HCT116 (cell line): Measurements from ENCODE around the gene ABCD1. TPM values are rescaled to one million over a fixed set of nuclear protein-coding genes. Genes with fewer than 3 reads are reported as not detected.
"Not testable (repeated sequence)": the region's sequence is repeated elsewhere in the genome, so short reads cannot be mapped to it uniquely, and the experiment has no call there.

ENCODE experiments used
- ATAC-seq: fragments of 200-7000 bp; cut with Tn5 transposase; 2 replicates; pipeline ENCODE4 v1.9.1; 2020; ENCODE audit warnings: mild to moderate bottlenecking, moderate library complexity
- BruUV-seq: library from RNA; stranded (reverse); fragments of 400-500 nt; replicated peaks from 2 replicates; lab custom pipeline; 2021; lab: Mats Ljungman, UMichigan
- CTCF ChIA-PET: fragments of 300-600 bp; sonication (Branson Sonifier 250); formaldehyde crosslinking; loops from one replicate; lab custom pipeline; 2021; ENCODE audit warnings: antibody characterized with exemption; lab: Charles Lee
- POLR2A ChIA-PET: fragments of 300-600, 350-600 bp; sonication (Branson Sonifier 250); formaldehyde crosslinking; loops from one replicate; lab custom pipeline; 2021; ENCODE audit warnings: antibody characterized with exemption; lab: Charles Lee
- RAD21 ChIA-PET, 2 experiments: fragments of 300-600 bp; sonication (Branson Sonifier 250); formaldehyde crosslinking; loops; one replicate each; lab custom pipeline; 2023; ENCODE audit warnings: low total read pairs in 2 of 2; ENCODE audit not compliant: uncharacterized antibody in 2 of 2, unreplicated experiment in 2 of 2, low non-redundant PET in 1 of 2; lab: Charles Lee
- DNase-seq: peaks from one replicate; pipeline ENCODE4 v3.0.0-alpha.2; 2010; ENCODE audit warnings: low read depth, low spot score
- H2AFZ ChIP-seq: fragments of 200-600 bp; shearing (Covaris generic), sonication (generic); 2 replicates; pipeline ENCODE4 v1.6.1; 2017; ENCODE audit warnings: low read depth, mixed run types, mixed read lengths, antibody characterized with exemption, low read length; ENCODE audit not compliant: poor library complexity, severe bottlenecking
- H3K27ac ChIP-seq: 2 replicates; pipeline ENCODE4 v1.5.1; 2012; ENCODE audit warnings: low read depth, low read length
- H3K27me3 ChIP-seq: fragments of 200-600 bp; sonication (generic); 2 replicates; pipeline ENCODE4 v1.6.1; 2016; ENCODE audit warnings: mixed run types, low read length, mixed read lengths; ENCODE audit not compliant: insufficient read depth
- H3K36me3 ChIP-seq, 2 experiments: fragments of 200-500 bp in 1 of 2; fragments of 200-600 bp in 1 of 2; sonication (Bioruptor generic) in 1 of 2; sonication (generic) in 1 of 2; 2 replicates each; pipeline versions ENCODE4 v1.5.1 to v1.6.1; 2014 to 2016; ENCODE audit warnings: low read length in 2 of 2, inconsistent platforms in 1 of 2, mixed read lengths in 1 of 2, mixed run types in 1 of 2; ENCODE audit not compliant: insufficient read depth in 2 of 2, control insufficient read depth in 1 of 2
- H3K4me1 ChIP-seq, 2 experiments: fragments of 200-600 bp in 1 of 2; sonication (generic) in 1 of 2; 2 replicates each; pipeline versions ENCODE4 v1.5.1 to v1.6.1; 2012 to 2017; ENCODE audit warnings: low read length in 2 of 2, inconsistent platforms in 1 of 2, mild to moderate bottlenecking in 1 of 2, mixed read lengths in 1 of 2, mixed run types in 1 of 2, moderate library complexity in 1 of 2; ENCODE audit not compliant: insufficient read depth in 2 of 2, control insufficient read depth in 1 of 2
- H3K4me2 ChIP-seq: fragments of 200-600 bp; sonication (generic); 2 replicates; pipeline ENCODE4 v1.6.1; 2017; ENCODE audit warnings: mixed run types, low read length, mixed read lengths
- H3K4me3 ChIP-seq, 2 experiments: fragments of 200-600 bp in 1 of 2; sonication (generic) in 1 of 2; replicated peaks in 1 of 2; 2 replicates each; pipeline ENCODE4 v1.5.1; 2011 to 2016; ENCODE audit warnings: low read length in 2 of 2, control low read depth in 1 of 2, low read depth in 1 of 2, mild to moderate bottlenecking in 1 of 2, mixed read lengths in 1 of 2, mixed run types in 1 of 2
- H3K79me2 ChIP-seq: fragments of 200-600 bp; sonication (generic); 2 replicates; pipeline ENCODE4 v1.6.1; 2017; ENCODE audit warnings: mild to moderate bottlenecking, mixed run types, low read length, moderate library complexity, mixed read lengths; ENCODE audit not compliant: insufficient read depth
- H3K9ac ChIP-seq: fragments of 200-600 bp; sonication (generic); 2 replicates; pipeline ENCODE4 v1.6.1; 2016; ENCODE audit warnings: low read length, mixed read lengths
- H3K9me2 ChIP-seq: fragments of 200-600 bp; sonication (generic), shearing (Covaris generic); 2 replicates; pipeline ENCODE4 v1.6.1; 2017; ENCODE audit warnings: mixed run types, mild to moderate bottlenecking, moderate library complexity; ENCODE audit not compliant: insufficient read depth
- H3K9me3 ChIP-seq, 2 experiments: fragments of 200-500 bp in 1 of 2; fragments of 200-600 bp in 1 of 2; sonication (Bioruptor generic) in 1 of 2; sonication (generic) in 1 of 2; 2 replicates each; pipeline ENCODE4 v1.6.1; 2014 to 2017; ENCODE audit warnings: low read length in 2 of 2, mixed read lengths in 2 of 2, inconsistent platforms in 1 of 2, low read depth in 1 of 2, mild to moderate bottlenecking in 1 of 2, mixed run types in 1 of 2, moderate library complexity in 1 of 2; ENCODE audit not compliant: control insufficient read depth in 1 of 2, insufficient read depth in 1 of 2
- H4K20me1 ChIP-seq: fragments of 200-600 bp; sonication (generic), shearing (Covaris generic); 2 replicates; pipeline ENCODE4 v1.6.1; 2017; ENCODE audit warnings: mixed run types, mild to moderate bottlenecking, moderate library complexity; ENCODE audit not compliant: insufficient read depth
- ATF3 ChIP-seq: IDR thresholded peaks from 2 replicates; pipeline ENCODE4 v1.6.1; 2012
- EGR1 ChIP-seq: IDR thresholded peaks from 2 replicates; pipeline ENCODE4 v1.6.1; 2012; ENCODE audit warnings: low read depth
- EZH2 ChIP-seq: fragments of 200-600 bp; sonication (generic); IDR thresholded peaks from 2 replicates; pipeline ENCODE4 v1.6.1; 2017; ENCODE audit warnings: antibody characterized with exemption, mixed run types
- EZH2phosphoT487 ChIP-seq: fragments of 200-600 bp; IDR thresholded peaks from 2 replicates; pipeline ENCODE4 v1.6.1; 2018; ENCODE audit warnings: antibody characterized with exemption, borderline replicate concordance
- JUND ChIP-seq: IDR thresholded peaks from 2 replicates; pipeline ENCODE4 v1.6.1; 2012
- POLR2A ChIP-seq: IDR thresholded peaks from 2 replicates; pipeline ENCODE4 v1.7.0; 2011; ENCODE audit warnings: borderline replicate concordance; ENCODE audit not compliant: insufficient read depth, insufficient read length; ENCODE audit errors: extremely low read depth
- RAD21 ChIP-seq: IDR thresholded peaks from 2 replicates; pipeline ENCODE4 v1.6.1; 2012; ENCODE audit warnings: low read depth, mild to moderate bottlenecking
- SP1 ChIP-seq: IDR thresholded peaks from 2 replicates; pipeline ENCODE4 v1.6.1; 2012; ENCODE audit warnings: low read depth
- SRF ChIP-seq: IDR thresholded peaks from 2 replicates; pipeline ENCODE4 v1.6.1; 2012; ENCODE audit warnings: low read depth
- ZBTB33 ChIP-seq: IDR thresholded peaks from 2 replicates; pipeline ENCODE4 v1.6.1; 2011; ENCODE audit warnings: mild to moderate bottlenecking, low read length, moderate library complexity; ENCODE audit not compliant: insufficient replicate concordance; ENCODE audit errors: extremely low read depth
- ZFX ChIP-seq: fragments of 450-650 bp; IDR thresholded peaks from 2 replicates; pipeline ENCODE4 v1.6.1; 2017
- intact Hi-C: fragments of 100-400 bp; cut with micrococcal nuclease; formaldehyde crosslinking; loops from 2 replicates; pipeline ENCODE4 v1.10.0; 2022
- total RNA-seq: library from RNA; stranded (reverse); gene quantifications from one replicate; pipeline ENCODE4 v1.2.1, GENCODE V29; 2021; ENCODE audit not compliant: unreplicated experiment

The ABCD1 gene
- total RNA-seq, 1 experiment from 2014 or later = 7.1 TPM

- H3K4me3 ChIP-seq, H3K9me2 ChIP-seq, H3K9me3 ChIP-seq, intact Hi-C loops, H3K4me1 ChIP-seq, H3K36me3 ChIP-seq, H3K9ac ChIP-seq, RAD21 ChIA-PET, CTCF ChIA-PET, POLR2A ChIA-PET, H4K20me1 ChIP-seq, H3K79me2 ChIP-seq, H2AFZ ChIP-seq, BruUV-seq, H3K27ac ChIP-seq, H3K4me2 ChIP-seq, DNase-seq, ATAC-seq, H3K27me3 ChIP-seq: not testable (repeated sequence)
Observed at GRCh38 chrX:153696986-153697722, 27.5 kb upstream of the ABCD1 start.

- RAD21 ChIA-PET = no interaction called here
- no peak overlapping the region for H3K4me3 ChIP-seq
- no peaks in the 10 kb centered on the region for H3K27me3 ChIP-seq
- no peak overlapping the region for H3K4me2 ChIP-seq
- no peaks in the 10 kb centered on the region for H3K4me1 ChIP-seq
- POLR2A ChIA-PET = no interaction called here
- no peaks in the 10 kb centered on the region for H3K9me2 ChIP-seq
- no TSS peak for BruUV-seq
- H3K9ac ChIP-seq = no peak overlapping the region
- CTCF ChIA-PET = no interaction called here
- H3K27ac ChIP-seq = no peak overlapping the region
- H4K20me1 ChIP-seq = no peaks in the 10 kb centered on the region
- TF ChIP-seq ATF3 (no peak), SP1 (no peak), ZFX (no peak), JUND (no peak), SRF (no peak), EZH2 (no peak), EZH2phosphoT487 (no peak), POLR2A (no peak), ZBTB33 (no peak), RAD21 (no peak), EGR1 (no peak)
- no peak for ATAC-seq
- no peaks in the 10 kb centered on the region for H3K9me3 ChIP-seq
- intact Hi-C loops = no loop called here
- H3K79me2 ChIP-seq = no peaks in the 10 kb centered on the region
- no peak overlapping the region for H2AFZ ChIP-seq
- no peaks in the 10 kb centered on the region for H3K36me3 ChIP-seq
- DNase-seq = no peak
Observed at GRCh38 chrX:153697924-153698865, 26.5 kb upstream of the ABCD1 start.
